Suppressor macrophage (primary cell): Measurements from ENCODE around the gene ERVMER34-1.

Experiments
- DNase-seq, 4 experiments: peaks; one replicate each; pipeline ENCODE4 v3.0.0-alpha.2; 2020 to 2022

ERVMER34-1 gene

GRCh38 chr4:52716364-52717151 lies 34.7 kb downstream of the ERVMER34-1 start:
- no peak for DNase-seq

DNA sequence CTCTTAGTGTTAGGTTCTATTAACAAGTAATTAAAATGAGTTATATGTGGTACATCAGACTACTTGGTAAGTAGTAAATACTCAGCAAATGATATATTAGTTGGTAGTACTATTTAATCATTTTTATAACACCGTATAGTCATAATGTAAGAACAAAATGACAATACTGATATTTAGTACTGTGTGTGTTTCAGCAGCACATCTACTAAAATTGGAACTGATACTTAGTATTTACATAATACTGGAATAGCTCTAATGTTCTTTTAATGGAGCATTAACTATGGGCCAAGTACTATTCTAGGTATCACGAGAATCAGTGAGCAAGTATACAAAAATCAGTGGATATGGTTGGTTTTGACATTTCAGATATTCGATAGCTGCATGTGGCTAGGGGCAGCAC lies 35.3 kb downstream of the ERVMER34-1 start:
- no peak for DNase-seq

GRCh38 chr4:52715255-52715897 lies 35.8 kb downstream of the ERVMER34-1 start:
- no peak for DNase-seq

DNA sequence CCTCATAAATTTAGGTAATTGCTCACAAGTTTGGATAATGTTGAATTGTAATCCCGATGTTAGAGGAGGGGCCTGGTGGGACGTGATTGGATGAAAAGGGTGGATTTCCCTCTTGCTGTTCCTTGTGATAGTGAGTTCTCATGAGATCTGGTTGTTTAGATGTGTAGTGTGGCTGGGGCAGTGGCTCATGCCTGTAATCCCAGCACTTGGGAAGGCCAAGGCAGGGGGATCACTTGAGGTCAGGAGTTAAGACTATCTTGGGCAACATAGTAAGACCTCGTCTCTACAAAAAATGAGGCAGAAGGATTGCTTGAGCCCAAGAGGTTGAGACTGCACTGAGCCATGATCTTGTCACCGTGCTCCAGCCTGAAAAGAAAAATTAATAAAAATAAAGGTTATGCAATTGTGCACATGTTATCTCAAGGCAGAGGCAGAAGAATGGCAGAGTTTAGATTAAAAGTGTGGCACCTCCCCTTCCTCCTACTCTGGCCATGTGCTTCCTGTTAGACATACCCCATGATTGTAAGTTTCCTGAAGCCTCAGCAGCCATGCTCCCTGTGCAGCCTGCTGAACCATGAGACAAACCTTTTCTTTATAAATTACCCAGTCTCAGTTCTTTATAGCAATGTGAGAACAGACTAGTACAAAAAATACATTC lies 36.5 kb downstream of the ERVMER34-1 start:
- DNase-seq = peak in 2 of 4 experiments; percentile 6 to 7

DNA sequence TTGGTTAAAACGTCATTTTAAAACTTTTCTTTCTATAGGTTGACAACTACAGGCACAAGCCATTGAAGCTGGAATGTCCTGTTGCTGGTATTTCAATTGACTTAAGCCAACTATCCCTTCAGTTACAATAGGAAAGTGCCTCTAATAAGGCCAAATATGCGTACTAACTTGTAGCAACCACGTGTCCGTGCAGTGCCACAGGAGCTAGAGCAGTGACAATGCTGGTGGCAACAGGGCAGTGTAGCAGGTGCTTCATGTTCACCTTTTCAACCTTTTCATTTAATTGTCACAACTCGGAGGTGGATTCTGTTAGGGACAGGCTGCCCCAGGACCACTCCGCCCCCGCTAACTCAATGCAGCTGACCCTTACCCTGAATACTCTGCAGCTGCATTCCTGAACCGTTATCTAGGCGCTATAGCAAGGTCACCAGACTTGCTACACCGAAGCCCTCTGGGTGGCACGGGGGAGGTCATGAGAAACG lies 37.7 kb downstream of the ERVMER34-1 start:
- no peak for DNase-seq

DNA sequence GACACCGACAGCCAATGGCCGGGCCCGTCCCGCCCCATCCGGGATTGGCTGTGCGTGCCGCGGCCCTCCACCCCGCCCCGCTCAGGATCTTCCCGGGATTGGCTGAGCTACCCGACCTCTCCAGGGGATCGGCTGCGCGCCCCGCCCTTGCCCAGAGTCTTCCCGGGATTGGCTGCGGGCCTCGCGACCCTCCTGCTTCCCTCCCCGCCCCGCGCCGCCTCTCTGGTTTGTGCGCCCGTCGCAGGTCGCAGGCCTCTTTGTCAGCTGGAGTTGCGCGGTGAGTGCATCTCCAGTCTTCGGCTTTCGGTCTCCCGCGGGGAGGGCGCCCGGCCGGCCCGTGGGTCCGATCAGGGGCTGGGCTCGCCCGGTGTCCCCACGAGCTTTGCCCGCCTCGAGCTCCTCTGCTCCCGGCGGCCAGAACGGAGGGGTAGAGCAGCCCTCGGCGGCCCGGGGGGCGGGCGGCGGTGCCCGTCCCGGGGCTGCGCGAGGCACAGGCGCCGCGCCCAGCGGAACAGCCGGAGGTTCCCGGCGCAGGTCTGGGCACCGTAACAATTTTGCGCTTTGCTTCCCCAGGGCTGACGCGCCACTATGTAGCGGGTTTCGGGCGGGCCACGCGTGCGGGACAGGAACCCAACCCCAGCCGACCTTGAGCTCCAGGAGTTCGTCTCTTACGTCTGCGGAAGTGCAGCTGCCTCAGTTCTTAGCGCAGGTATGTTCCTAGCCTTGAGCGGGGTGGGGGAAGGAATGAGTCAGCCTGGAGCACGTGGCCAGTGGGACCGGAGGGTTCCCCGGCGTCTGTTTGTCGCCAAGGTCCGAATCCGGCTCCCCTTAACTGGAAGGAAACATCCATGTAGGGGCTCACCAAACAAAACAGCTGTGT lies 38.7 kb downstream of the ERVMER34-1 start:
- peak; percentile 94 to 98 (median 97) for DNase-seq

- no peak for DNase-seq
Measured at GRCh38 chr4:52711834-52712250, 39.4 kb downstream of the ERVMER34-1 start.

GRCh38 chr4:52711272-52711671 lies 40.0 kb downstream of the ERVMER34-1 start:
- DNase-seq = no peak

GRCh38 chr4:52709155-52709554 lies 42.1 kb downstream of the ERVMER34-1 start:
- DNase-seq = no peak

DNA sequence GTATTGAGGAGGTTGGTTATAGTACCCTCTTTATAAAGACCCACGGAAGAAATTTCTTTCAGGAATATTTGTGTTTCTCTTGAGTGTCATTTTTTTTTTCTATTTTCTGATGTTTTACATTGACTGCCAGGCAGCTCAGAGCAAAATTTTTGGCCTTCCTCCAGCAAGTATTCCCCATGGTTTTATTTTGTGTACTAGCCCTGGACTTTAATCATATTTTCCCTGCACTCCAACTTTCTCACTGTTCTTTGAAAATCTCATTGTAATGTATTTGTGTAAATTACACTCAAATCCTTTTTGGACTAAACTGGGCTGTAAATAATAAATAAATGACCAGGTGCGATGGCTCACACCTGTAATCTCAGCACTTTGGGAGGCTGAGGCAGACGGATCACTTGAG lies 46.6 kb downstream of the ERVMER34-1 start:
- DNase-seq = no peak

DNA sequence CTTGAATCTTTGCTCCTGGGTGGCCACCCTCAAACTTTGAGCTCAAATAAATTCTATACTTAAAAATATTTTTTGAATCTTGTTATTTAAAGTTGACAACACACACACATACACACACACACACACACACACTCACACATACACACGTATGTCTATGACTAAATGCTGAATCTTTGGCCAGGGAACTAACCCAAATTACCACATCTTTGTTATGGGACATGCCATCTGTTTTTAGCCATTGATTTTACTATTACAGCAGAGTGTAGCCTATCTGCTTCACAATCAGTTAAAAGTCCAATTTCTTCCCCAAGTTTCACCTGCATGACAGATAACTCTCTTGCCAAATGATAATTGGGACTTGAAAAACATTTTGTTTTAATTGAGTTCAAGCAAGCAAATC lies 47.1 kb downstream of the ERVMER34-1 start:
- DNase-seq = no peak

- DNase-seq = no peak
Measured at GRCh38 chr4:52701207-52701606, 50.0 kb downstream of the ERVMER34-1 start.

GRCh38 chr4:52694936-52695335 lies 56.3 kb downstream of the ERVMER34-1 start:
- no peak for DNase-seq

- no peak for DNase-seq
Measured at GRCh38 chr4:52693492-52693891, 57.7 kb downstream of the ERVMER34-1 start.
